GM13977 (cell line): ENCODE data around the gene ZMYND8.

ENCODE experiments used
- DNase-seq: peaks from one replicate; pipeline ENCODE4 v3.0.0; 2012; ENCODE audit warnings: low spot score
- in situ Hi-C: fragments of 300-500 bp; cut with MboI; formaldehyde crosslinking; loops from one replicate; pipeline ENCODE4 v1.12.0; 2022; ENCODE audit warnings: low sequenced_read_pairs, low pct_unique_long_range_greater_than_20kb, mixed read lengths, inconsistent platforms; ENCODE audit not compliant: unreplicated experiment
- TF ChIP-seq, protein P1 (sequence below): IDR thresholded peaks from 2 replicates; pipeline ENCODE4 v1.5.1; 2012; ENCODE audit warnings: mild to moderate bottlenecking, control low read depth; ENCODE audit not compliant: insufficient read depth; ENCODE audit errors: extremely low read depth, missing control alignments

Gene ZMYND8

GRCh38 chr20:47258745-47259695 is 97.5 kb downstream of the ZMYND8 start:
- TF ChIP-seq, protein P1, sequence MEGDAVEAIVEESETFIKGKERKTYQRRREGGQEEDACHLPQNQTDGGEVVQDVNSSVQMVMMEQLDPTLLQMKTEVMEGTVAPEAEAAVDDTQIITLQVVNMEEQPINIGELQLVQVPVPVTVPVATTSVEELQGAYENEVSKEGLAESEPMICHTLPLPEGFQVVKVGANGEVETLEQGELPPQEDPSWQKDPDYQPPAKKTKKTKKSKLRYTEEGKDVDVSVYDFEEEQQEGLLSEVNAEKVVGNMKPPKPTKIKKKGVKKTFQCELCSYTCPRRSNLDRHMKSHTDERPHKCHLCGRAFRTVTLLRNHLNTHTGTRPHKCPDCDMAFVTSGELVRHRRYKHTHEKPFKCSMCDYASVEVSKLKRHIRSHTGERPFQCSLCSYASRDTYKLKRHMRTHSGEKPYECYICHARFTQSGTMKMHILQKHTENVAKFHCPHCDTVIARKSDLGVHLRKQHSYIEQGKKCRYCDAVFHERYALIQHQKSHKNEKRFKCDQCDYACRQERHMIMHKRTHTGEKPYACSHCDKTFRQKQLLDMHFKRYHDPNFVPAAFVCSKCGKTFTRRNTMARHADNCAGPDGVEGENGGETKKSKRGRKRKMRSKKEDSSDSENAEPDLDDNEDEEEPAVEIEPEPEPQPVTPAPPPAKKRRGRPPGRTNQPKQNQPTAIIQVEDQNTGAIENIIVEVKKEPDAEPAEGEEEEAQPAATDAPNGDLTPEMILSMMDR, result no peak
- in situ Hi-C loops, result no loop called here
- DNase-seq, result peak; percentile 68

DNA sequence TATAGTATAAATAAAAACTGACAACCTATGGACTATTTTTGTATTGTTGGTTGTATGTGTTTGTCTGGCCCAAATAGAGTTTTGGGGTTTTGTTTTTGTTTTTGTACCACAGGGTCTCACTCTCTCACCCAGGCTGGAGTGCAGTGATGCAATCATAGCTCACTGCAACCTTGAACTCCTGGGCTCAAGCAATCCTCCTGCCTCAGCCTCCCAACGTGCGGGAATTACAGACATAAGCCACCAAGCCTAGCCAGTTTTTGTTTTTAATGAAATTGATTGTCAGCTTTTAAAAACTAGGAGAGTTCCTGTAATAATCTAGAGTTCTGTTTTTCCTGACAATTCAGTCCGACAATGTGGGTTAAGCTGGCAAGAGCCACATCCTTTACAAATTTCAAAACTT is 98.7 kb downstream of the ZMYND8 start:
- TF ChIP-seq, protein P1, result no peak
- DNase-seq, result no peak
- in situ Hi-C loops, result no loop called here

GRCh38 chr20:47257256-47257655 is 99.2 kb downstream of the ZMYND8 start:
- no peak for DNase-seq
- TF ChIP-seq, protein P1, result no peak
- in situ Hi-C loops, result no loop called here

DNA sequence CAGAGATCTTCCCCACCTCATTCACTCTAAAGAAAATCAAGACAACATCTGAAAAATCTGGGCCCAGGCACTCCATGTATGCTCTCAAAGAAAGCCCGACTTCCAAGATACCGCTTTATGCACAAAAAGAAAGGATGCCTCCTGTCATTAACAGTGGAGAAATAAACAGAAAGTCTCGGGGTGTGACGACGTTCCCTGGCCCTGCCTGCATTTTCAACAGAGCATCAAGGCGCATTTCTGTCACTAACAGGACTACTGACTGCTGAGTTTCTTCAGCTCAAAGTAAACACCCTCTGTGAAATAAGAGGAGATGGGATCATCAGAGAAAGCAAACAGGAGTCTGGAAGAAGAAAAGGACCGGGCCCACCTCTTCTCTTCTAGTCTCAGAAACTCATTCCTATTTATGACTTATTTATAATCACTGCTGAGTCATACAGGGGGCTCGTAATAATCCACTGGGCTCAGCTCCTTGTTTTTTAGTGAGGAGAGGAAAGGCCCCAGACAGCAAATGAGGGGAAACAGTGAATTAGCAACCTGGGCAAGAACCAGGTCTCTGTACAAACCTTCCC is 99.7 kb downstream of the ZMYND8 start:
- TF ChIP-seq, protein P1, result no peak
- in situ Hi-C loops, result no loop called here
- no peak for DNase-seq

GRCh38 chr20:47253872-47254271 is 102.6 kb downstream of the ZMYND8 start:
- TF ChIP-seq, protein P1, result no peak
- in situ Hi-C loops, result no loop called here
- no peak for DNase-seq

- DNase-seq, result no peak
- in situ Hi-C loops, result no loop called here
- TF ChIP-seq, protein P1, result no peak
Measured at GRCh38 chr20:47252879-47253307, 103.6 kb downstream of the ZMYND8 start.
